NCI-H345 treated with DMSO at 0.1 percent for 48 hours (cell line): Measurements from ENCODE around the gene KRT74.

ENCODE experiments used
- DNase-seq: peaks from one replicate; lab custom pipeline; 2025; ENCODE audit not compliant: unreplicated experiment; lab: John Stamatoyannopoulos, UW

KRT74 gene

GRCh38 chr12:52522346-52523011 lies 51.2 kb downstream of the KRT74 start:
- no peak for DNase-seq

GRCh38 chr12:52521568-52522266 lies 51.9 kb downstream of the KRT74 start:
- no peak for DNase-seq

DNA sequence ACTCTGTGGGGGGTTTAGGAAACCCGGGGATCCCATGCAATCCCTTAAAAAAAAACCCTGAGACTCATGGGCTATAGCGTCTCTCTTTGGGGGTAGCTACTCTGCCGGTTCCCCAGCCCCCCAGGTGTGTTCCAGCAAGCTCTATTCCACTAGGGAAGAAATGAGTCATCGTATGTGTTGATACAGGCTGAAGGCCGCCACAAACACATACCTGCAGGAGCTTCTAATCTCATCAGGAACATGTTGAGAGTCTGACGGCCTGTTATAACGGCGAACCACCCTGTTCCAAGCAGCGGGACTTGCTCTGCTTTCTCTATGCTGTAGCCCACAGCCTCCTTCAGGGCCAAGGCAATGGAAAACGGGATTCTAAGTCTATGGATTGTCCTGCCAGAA lies 52.5 kb downstream of the KRT74 start:
- no peak for DNase-seq

DNA sequence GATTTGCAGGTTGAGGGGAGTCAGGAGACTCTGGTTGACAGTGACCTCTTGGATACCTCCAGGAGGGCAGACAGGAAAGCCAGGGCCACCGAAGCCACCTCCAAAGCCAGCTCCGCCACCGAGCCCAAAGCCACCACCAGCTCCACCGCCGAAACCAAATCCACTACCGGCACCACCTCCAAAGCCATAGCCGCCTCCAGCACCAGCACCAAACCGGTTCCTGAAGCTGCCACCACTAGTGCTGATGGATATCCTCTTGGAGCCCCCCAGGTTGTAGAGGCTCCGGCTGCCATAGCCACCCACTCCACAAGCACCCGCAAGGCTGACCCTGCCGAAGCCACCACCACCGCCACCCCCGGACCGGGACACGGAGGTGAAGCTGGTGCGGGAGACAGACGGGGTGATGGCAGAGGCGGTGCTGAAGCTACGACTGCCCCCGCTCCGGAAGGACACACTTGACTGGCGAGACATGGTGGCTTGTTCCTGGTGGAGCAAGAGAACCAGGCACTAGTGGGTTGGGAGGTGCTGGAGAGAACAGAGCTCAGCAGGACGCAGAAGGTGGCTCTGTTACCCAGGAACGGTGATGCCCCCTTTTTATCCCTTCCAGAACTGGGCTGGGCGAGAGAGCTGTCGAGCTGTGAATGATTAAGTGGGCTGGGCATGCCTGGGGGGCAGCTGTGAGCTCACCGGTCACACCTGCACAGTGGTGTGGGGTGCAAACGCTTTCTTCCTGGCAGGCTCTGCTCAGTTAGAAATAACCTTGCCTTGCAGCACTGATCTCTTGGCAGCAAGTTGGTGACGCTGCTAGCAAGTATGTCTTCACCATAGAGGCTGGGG lies 53.6 kb downstream of the KRT74 start, which contains the start of gene KRT5:
Gene KRT5 (minus strand): TSS at position 569 of the 837 bp plus-strand sequence. CDS start 98 bp downstream, at position 471.
- no peak for DNase-seq

- no peak for DNase-seq
These were observed 54.3 kb downstream of the KRT74 start for GRCh38 chr12:52519387-52519703.

DNA sequence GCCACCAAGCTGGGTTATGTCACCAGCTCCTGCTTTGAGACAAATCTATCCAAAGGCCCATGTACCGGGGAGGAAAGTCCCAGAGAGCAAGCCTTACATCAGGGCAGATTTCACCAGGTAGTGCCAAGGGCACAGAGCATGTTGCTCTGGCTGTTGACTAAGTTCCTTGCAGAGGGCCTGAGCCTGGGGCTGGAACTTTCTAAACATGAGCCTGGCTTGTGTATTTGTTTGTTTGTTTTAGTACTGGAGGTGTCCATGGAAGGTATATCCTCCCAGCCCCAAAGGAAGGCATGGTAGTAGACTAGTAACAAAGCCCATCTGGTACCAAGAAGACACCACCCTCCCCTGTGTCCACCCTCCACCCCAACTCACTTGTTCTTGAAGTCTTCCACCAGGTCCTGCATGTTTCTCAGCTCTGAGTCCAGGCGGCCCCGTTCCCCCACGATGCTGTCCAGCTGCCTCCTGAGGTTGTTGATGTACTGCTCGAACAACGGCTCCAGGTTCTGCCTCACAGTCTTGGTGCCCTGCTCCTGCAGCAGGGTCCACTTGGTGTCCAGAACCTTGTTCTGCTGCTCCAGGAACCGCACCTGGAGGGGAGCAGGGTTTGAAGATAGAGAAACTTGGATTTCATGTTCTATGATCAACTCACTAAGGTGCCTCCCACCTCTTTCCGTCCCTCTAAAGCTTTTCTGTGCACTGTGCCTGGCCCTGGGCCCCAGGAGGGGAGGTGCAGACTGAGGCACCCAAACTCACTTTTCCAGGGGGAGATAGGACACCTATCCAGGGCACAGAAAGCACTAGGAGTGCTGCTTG lies 54.9 kb downstream of the KRT74 start:
- DNase-seq: no peak

GRCh38 chr12:52517888-52518287 lies 55.8 kb downstream of the KRT74 start:
- no peak for DNase-seq

GRCh38 chr12:52517005-52517835 lies 56.4 kb downstream of the KRT74 start:
- DNase-seq: no peak

DNA sequence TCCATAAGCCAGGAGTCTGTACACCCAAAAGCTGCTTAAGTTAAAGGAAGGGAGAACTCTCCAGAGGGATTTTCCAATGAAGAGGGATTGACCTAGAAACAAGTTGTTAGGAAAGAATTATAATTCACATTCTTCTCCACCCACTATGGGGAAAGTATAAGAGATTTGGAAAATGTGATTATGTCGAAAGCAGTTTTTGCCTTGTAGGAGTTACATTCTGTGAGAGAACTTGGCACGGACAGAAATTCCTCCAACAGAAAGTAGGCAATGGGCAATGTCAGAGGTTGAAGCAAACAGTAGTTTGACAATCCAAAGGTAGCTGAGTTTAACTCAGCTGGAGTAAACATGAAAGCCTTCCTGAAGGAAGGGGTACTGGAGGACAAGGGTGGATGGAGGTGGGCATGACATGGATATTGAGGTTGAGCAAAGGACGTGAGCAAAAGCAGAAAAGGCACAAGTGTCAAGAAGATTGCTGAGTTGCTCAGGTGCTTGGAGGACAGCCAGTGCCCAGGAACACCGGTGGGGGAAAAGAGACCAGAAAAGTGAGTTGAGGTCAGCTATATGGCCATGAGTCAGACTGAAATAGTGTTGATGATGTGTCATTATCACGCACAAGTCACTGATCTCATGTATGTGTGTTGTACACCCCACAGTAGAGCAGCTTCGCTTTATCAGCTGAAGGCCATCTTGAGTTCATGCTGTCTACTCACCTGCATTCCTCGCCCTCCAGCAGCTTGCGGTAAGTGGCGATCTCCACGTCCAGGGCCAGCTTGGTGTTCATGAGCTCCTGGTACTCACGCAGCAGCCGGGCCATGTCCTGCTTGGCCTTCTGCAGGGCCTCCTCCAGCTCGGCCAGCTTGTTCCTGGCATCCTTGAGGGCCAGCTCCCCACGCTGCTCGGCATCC lies 57.5 kb downstream of the KRT74 start:
- no peak for DNase-seq
